D341Med (cell line): ENCODE results near the gene FADD.
"Not testable (repeated sequence)": the region's sequence is repeated elsewhere in the genome, so short reads cannot be mapped to it uniquely, and the experiment has no call there.

Experiments used
- DNase-seq: peaks from one replicate; pipeline ENCODE4 v3.0.0; 2012; ENCODE audit warnings: low spot score

Gene FADD

DNA sequence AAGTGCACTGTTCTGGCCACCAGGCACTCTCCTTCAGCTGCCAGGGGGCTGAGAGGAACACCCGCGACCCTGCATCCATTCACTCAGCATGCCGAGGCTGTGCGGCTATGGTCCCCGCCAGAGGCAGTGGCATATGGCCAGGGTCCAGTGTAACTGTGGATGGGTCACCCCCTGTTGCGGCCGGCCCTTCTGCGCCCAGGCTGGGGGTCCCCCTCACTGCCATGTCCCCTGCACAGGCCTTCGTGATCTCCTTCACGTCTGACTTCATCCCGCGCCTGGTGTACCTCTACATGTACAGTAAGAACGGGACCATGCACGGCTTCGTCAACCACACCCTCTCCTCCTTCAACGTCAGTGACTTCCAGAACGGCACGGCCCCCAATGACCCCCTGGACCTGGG lies 20.8 kb upstream of the FADD start:
- no peak for DNase-seq

- DNase-seq: no peak
These were observed 20.1 kb upstream of the FADD start for GRCh38 chr11:70183032-70183431.

DNA sequence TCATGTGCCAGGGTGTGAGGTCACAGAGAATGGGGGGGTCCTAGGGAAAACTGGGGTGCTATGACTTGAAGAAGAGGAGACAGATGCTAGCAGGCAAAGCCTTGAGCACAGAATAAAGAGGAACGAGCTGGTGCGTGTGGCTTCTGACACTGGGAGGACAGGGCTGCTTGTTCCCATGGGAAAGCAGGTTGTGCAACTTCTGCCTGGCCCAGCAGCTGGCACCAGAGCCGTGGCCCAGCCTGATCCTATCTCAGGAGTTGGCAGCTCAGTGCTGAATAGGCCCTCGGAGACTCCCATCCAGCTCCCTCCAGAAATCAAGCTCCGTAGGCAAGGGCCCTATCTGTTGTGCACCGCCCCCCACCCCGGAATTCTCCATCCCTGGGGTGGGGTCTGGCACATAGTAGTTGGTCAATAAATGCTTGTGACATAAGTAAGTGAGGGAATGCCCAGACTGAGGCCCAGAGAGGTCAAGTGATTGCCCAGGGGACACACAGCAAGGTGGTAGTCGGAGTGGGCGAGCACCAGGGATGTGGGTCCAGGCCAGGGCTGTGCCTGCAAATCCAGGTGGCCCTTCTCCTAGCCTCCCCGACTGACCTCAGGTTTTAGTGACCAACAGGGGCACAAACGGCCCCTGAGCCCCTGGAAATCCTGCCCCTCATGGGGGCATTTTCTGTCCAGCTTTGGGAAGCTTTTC lies 19.5 kb upstream of the FADD start:
- DNase-seq: no peak

- DNase-seq: no peak
These were observed 18.7 kb upstream of the FADD start for GRCh38 chr11:70184396-70184795.

DNA sequence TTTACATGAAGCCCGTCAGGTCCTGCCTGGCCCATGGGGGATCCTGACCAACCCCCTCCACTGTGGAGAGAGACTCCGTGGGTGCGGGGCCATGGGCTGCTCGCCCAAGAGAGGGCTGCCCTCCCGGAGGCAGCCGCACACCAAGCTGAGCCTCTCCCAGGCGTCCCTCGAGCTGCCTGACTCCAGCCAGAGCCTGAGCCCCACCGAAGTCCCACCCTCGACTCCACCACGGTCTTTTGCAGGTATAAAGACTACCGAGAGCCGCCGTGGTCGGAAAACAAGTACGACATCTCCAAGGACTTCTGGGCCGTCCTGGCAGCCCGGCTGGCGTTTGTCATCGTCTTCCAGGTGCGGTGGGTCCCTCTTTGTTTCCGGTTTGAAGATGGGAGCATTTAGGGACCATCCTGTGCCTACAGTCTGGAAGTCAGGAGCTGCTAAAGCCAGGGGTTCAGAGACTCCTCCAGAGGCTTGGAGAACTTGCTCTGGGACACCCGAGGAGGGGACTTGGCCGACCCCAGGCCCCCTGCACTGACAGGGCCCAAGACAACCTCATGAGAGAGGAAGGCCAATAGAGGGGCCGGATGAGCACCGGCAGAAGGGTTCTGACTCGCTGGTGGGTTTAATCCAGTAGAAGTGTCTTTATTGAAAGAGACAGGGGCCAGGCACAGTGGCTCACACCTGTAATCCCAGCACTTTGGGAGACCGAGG lies 17.6 kb upstream of the FADD start:
- no peak for DNase-seq

DNA sequence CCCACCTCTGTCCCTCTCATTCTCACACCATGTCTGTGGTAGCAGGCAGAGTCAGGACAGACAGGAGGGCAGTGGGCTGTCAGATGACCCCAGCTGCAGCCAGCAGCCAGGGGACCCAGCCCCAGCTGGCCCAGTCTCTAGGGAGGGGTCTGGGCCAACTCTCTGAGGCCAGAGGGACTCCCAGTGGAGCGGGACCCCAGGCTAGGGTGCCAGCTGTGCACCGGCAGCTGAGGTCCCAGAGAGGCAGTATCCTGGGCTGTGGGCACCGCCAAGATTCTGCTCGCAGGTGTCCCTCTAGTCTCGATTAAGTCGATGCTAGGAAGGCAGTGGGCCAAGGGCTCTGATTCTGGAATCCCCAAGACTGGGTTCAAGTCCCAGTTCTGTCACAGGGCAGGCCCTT lies 16.7 kb upstream of the FADD start:
- DNase-seq: no peak

DNA sequence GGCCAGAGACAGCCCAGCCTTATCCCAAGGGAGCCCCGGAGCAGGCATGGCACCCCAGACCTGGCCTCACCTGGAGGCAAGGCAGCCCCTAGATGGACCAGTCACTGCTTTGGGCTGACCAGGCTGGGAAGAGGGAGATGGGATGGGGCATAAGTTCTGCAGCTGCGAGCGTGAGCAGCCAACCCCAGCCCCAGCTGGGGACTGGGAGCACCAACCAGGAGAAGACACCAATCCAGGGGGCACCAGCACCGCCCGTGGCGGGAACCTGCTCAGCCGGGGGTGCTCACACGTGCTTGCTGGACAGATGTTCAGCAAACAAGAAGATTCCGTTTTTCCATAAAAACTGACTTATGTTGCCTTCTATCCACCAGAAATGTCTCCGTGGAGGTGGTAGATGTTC lies 16.2 kb upstream of the FADD start:
- DNase-seq: no peak

DNA sequence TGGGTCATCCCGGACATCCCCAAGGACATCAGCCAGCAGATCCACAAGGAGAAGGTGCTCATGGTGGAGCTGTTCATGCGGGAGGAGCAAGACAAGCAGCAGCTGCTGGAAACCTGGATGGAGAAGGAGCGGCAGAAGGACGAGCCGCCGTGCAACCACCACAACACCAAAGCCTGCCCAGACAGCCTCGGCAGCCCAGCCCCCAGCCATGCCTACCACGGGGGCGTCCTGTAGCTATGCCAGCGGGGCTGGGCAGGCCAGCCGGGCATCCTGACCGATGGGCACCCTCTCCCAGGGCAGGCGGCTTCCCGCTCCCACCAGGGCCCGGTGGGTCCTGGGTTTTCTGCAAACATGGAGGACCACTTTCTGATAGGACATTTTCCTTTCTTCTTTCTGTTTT lies 15.3 kb upstream of the FADD start:
- DNase-seq: no peak

DNA sequence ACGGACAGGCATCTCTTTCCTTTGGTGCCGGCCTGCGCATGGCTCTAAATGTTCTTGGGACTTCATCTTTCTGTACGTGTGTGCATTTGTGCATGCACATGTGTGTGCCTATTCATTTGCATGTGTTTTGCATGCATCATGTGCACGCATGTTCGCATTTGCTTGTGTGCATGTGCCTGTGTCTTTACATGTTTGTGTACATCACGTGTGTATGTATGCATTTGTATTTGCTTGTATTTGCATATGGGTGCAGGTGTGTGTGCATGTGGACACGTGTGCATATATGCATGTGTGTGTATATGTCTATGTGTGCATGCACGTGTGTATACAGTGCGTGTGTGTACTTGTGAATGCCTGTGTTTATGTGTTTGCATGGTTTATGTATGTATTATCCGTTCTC lies 13.5 kb upstream of the FADD start:
- DNase-seq: no peak

DNA sequence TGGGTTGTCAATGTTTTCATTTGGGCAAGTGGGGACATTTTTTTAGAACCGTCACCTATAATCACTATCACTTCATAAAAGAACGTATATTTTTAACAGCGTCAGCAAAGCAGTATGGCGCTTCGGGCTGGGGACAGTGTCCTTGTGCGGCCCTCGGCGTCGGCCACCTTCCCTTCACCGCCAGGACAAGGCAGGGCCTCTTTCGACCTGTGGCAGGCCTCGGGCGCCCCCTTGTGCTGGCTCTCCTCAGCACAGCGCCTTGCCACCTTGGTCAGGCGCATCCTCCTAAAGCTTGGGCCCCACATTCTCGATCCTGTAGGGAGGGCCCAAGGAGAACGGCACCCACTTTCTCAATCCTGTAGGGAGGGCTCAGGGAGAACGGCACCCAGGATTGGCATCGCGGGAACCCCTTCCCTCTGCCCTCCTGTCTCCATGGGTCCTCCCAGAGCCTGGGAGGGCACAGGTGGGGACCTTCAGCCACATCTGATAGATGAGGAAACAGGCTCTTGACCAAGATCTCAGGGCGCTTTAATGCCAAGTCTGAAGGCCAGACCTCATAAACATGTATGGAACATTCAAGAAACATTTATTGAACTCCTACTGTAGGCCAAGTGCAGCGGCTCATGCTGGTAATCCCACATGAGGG lies 11.5 kb upstream of the FADD start:
- peak; percentile 79 for DNase-seq

DNA sequence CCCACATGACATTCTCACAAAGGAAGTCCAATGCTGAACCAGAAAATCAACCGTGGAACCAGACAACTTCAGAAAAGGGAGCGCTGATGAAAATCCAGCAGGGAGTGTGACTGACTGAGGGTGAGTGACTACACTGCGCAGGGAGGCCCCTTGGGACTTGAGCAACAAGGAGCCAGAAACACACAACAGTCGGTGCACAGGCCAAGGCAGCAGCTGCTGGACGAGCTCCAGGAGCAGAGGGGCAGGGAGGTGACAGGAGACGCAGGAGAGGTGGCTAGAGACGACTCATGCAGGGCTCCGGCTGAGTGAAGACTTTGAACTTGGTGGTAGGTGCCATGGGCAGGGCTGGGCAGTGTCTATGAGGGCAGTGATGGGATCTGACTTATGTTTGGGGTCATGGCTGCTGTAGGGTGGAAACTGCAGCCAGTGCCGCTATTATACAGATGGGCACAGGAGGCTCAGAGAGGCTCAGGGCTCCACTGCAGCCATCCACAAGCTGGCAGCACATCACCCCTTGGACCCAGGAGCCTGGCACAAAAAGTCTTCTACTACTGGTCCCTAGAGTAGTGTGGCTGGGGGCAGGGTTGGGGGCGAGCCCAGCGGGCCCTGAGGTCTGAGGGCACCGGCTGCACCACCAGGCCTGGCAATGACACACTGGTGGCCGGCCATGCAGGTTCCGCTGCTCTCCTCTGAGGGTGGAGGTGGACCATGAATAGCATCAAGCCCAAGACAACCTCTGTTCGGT lies 10.3 kb upstream of the FADD start:
- DNase-seq: no peak

- no peak for DNase-seq
These were observed 9.4 kb upstream of the FADD start for GRCh38 chr11:70193411-70194292.

DNA sequence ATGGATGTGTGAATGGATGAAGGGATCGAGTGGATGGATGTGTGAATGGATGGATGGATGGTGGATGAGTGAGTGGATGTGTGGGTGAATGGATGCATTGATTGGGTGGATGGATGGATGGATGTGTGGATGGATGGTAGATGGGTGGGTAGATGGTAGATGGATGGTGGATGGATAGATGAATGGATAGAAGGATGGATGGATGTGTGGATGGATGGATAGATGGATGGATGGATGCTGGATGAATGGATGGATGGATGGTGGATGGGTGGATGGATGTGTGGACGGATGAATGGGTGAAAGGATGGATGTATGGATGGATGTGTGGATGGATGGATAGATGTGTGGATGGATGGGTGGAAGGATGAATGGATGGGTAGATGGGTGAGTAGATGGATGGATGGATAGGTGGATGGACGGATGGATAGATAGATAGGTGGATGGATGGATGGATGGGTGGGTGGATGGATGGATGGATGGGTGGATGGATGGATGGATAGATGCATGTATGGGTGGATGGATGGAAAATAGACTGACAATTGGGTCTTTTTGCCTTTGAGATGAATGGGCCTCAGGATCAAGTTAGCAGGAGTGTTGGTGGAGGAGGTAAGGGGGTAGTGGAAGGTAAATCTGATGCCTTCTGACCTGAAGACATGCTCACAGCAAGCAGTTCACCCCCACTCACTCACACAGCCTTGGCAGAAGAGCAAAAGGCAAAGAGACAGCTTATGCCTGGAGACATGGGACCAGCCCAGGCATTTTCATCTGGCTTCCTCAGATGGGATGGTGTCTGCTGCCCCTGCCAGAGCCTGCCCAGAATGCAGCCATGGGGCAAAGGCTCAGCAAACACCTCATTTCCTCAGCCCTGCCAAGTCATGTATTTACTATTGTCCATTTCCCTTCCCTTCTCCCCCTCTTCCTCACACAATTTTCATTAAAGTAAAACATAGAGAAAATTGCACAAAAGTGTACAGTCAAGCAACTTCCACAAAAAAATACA lies 8.0 kb upstream of the FADD start:
- DNase-seq: no peak

- no peak for DNase-seq
These were observed 2.8 kb upstream of the FADD start for GRCh38 chr11:70200212-70200844.

DNA sequence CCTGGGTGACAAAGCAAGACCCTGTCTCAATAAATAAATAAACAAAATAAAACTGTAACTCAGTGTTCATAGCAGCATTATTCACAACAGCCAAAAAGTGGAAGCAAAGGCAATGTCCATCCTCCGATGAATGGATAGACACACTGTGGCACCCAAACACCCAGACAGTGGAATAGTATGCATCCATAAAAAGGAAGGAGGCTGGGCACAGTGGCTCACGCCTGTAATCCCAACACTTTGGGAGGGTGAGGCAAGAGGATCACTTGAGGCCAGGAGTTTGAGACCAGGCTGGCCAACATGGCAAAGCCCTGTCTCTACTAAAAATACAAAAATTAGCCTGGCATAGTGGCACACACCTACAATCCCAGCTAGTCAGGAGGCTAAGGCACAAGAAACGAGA lies 2.0 kb upstream of the FADD start:
- not testable (repeated sequence) for DNase-seq

- DNase-seq: peak; percentile 12
These were observed 924 bp upstream of the FADD start for GRCh38 chr11:70201882-70202861.

DNA sequence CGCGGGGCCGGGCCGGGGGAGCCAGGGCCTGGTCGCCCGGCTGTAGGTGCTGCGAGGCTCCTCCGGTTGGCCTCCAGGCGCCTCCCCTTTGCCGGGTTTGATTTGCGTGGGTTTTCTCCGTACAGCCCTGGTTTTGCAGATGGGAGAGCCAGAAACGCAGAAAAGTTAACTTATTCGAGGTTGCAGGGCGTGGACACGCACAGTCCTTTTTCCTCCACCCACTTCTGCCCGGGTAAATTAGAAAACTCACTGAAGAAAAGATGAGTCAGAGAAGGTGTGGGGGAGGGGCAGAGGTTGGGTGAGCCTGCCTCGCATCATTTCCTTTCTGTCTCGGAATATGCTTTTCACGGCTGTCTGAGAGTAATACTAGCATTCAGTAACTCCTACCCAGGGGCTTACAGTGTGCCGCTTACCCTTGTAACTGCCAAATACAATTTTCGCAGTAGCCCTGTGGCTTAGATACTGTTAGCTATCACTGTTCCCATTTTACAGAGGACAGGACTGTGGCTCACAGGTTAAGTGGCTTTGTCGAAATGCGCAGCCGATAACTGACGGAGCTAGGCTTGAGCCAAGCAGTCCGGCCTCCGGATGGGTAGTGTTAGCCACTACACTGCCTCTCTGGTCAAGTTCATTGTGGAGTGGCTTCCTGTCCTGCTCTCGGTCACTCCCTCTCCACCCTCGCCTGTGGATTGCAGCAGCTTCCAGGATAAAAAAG lies 812 bp downstream of the FADD start:
- peak; percentile 5 for DNase-seq

GRCh38 chr11:70204466-70204799 lies 1.3 kb downstream of the FADD start:
- peak; percentile 18 for DNase-seq
